Activated B cell treated with CpG ODN at 0.5 μM for 24 hours (primary cell): ENCODE measurements around the gene PLA2G15. TPM values are rescaled to one million over a fixed set of nuclear protein-coding genes. Genes with fewer than 3 reads are reported as not detected.

Experiments used
- ATAC-seq: fragments of 200-7000 bp; cut with Tn5 transposase; one replicate; pipeline ENCODE4 v1.10.0; 2021; ENCODE audit warnings: low read depth, mild to moderate bottlenecking, moderate library complexity
- CTCF ChIA-PET: fragments of 350-600 bp; sonication (Branson Sonifier 250); formaldehyde crosslinking; loops from one replicate; lab custom pipeline; 2021; ENCODE audit warnings: antibody characterized with exemption; lab: Charles Lee
- POLR2A ChIA-PET: fragments of 350-600 bp; sonication (Branson Sonifier 250); formaldehyde crosslinking; loops from one replicate; lab custom pipeline; 2021; ENCODE audit warnings: antibody characterized with exemption; lab: Charles Lee
- DNase-seq: peaks from one replicate; pipeline ENCODE4 v3.0.0; 2022
- H3K27ac Mint-ChIP-seq: one replicate; pipeline ENCODE4 v1.8.0; 2020; ENCODE audit warnings: mixed read lengths
- H3K27me3 Mint-ChIP-seq: one replicate; pipeline ENCODE4 v1.8.0; 2021; ENCODE audit warnings: mixed read lengths
- H3K36me3 Mint-ChIP-seq: one replicate; pipeline ENCODE4 v1.8.0; 2021; ENCODE audit warnings: low read depth, mixed read lengths
- H3K4me1 Mint-ChIP-seq: one replicate; pipeline ENCODE4 v1.8.0; 2021; ENCODE audit warnings: mixed read lengths
- H3K4me3 Mint-ChIP-seq: one replicate; pipeline ENCODE4 v1.8.0; 2020; ENCODE audit warnings: mild to moderate bottlenecking, mixed read lengths
- H3K9me3 Mint-ChIP-seq: one replicate; pipeline ENCODE4 v1.8.0; 2020; ENCODE audit warnings: mixed read lengths
- intact Hi-C: fragments of 100-400 bp; cut with micrococcal nuclease; formaldehyde crosslinking; loops from one replicate; pipeline ENCODE4 v1.15.1; 2024
- total RNA-seq: library from RNA; stranded (reverse); gene quantifications from 2 replicates; pipeline ENCODE4 v1.2.3, GENCODE V29; 2022
- TF ChIP-seq, protein P1 (sequence below): fragments of 200-600 bp; IDR thresholded peaks from one replicate; pipeline ENCODE4 v1.8.0; 2022; ENCODE audit warnings: antibody characterized with exemption, mild to moderate bottlenecking

The PLA2G15 gene, protein sequence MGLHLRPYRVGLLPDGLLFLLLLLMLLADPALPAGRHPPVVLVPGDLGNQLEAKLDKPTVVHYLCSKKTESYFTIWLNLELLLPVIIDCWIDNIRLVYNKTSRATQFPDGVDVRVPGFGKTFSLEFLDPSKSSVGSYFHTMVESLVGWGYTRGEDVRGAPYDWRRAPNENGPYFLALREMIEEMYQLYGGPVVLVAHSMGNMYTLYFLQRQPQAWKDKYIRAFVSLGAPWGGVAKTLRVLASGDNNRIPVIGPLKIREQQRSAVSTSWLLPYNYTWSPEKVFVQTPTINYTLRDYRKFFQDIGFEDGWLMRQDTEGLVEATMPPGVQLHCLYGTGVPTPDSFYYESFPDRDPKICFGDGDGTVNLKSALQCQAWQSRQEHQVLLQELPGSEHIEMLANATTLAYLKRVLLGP
- total RNA-seq, result 5.7 and 8.6 TPM in 2 replicates

DNA sequence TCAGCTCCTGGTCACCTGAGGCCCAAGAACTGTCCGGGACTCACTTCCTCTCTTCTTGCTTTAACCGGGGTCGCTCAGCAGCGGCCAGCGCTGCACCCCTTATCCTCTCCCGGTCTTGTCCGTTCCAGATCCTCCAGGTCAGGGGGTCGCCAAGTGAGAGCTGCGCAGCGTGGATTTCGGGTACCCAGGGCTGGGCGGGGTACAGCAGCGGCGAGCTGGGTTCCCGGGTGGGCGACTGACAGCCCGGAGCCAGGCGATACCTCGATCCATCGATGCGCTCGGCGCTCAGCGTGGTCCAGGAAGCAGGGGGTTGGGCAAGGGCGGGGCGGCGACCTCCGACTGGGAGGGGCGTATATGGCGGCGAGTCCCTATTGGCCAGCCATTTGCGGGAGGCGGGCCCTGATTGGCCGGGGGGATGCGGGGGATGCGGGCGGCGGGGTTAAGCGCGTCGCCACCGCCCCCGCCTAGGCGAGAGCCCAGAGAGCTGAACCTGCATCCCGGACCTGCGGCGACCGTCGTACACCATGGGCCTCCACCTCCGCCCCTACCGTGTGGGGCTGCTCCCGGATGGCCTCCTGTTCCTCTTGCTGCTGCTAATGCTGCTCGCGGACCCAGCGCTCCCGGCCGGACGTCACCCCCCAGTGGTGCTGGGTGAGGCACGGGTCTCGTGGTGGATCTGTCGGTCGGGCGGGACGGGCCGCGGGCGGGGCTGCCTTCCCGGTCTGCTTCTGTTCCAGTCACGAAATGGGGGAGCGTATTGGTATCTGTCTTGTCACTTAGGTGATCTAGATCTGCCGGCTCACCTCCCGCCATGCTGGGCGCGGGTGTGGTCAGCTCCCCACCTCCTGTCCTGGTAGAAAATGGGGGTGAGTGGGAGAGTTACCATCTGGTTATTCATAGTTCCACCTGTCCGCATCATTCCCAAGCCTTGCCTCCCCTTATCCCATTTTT is at the start of gene PLA2G15:
PLA2G15 (plus strand) TSS at position 471 of the 951 bp plus-strand sequence; CDS start at position 525, 54 bp downstream.
- peak; percentile 96 for DNase-seq
- Mint-ChIP-seq H3K9me3 (no peaks in the 10 kb centered on the region), H3K36me3 (peaks cover 7% of the 10 kb centered on the region), H3K27ac (peak within 1 kb of the TSS; percentile 85), H3K4me3 (peak within 1 kb of the TSS; percentile 98), H3K27me3 (no peaks in the 10 kb centered on the region), H3K4me1 (peaks cover 32% of the 10 kb centered on the region)
- POLR2A ChIA-PET, result interaction anchor here (0.5 to 2.1 kb wide), 11 partner anchors 9 to 765 kb away, joined by 3 to 13 read pairs (median 4); partner anchors contain the start of genes ESRP2, PRMT7, SLC7A6 and SLC7A6OS
- CTCF ChIA-PET, result interaction anchor here (0.7 to 2.9 kb wide), 7 partner anchors 8 to 764 kb away, joined by 3 to 11 read pairs (median 3); partner anchors contain the start of genes ATP6V0D1 and SLC7A6
- intact Hi-C loops, result loop anchor here (1.0 to 10.0 kb wide), 6 partner anchors 8 to 277 kb away; partner anchors contain the start of genes PRMT7, SLC7A6, SLC7A6OS and SMPD3
- ATAC-seq, result peak; percentile 99
- TF ChIP-seq, protein P1, sequence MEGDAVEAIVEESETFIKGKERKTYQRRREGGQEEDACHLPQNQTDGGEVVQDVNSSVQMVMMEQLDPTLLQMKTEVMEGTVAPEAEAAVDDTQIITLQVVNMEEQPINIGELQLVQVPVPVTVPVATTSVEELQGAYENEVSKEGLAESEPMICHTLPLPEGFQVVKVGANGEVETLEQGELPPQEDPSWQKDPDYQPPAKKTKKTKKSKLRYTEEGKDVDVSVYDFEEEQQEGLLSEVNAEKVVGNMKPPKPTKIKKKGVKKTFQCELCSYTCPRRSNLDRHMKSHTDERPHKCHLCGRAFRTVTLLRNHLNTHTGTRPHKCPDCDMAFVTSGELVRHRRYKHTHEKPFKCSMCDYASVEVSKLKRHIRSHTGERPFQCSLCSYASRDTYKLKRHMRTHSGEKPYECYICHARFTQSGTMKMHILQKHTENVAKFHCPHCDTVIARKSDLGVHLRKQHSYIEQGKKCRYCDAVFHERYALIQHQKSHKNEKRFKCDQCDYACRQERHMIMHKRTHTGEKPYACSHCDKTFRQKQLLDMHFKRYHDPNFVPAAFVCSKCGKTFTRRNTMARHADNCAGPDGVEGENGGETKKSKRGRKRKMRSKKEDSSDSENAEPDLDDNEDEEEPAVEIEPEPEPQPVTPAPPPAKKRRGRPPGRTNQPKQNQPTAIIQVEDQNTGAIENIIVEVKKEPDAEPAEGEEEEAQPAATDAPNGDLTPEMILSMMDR, result no peak

DNA sequence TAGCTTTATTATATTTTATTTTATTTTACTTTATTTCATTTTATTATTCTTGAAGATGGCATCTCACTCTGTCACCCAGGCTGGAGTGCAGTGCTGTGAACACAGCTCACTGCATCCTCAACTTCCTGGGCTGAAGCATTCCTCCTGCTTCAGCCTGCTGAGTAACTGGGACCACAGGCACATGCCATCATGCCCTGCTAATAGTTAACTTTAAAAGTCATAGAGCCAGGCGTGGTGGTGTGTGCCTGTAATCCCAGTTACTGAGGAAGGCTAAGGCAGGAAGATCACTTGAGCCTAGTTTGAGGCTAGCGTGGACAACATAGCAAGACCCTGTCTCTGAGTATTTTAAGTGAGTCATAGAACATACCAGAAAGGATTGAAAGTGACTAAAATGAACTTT is 47.9 kb upstream of the PLA2G15 start:
- no peaks in the 10 kb centered on the region for H3K9me3 Mint-ChIP-seq
- H3K4me3 Mint-ChIP-seq, result no peak overlapping the region
- TF ChIP-seq, protein P1, result no peak
- no peak for ATAC-seq
- no peaks in the 10 kb centered on the region for H3K27me3 Mint-ChIP-seq
- POLR2A ChIA-PET, result no interaction called here
- no peak for DNase-seq
- peaks cover 8% of the 10 kb centered on the region for H3K4me1 Mint-ChIP-seq
- intact Hi-C loops, result no loop called here
- no peak overlapping the region for H3K27ac Mint-ChIP-seq
- peaks cover 27% of the 10 kb centered on the region for H3K36me3 Mint-ChIP-seq
- CTCF ChIA-PET, result no interaction called here

DNA sequence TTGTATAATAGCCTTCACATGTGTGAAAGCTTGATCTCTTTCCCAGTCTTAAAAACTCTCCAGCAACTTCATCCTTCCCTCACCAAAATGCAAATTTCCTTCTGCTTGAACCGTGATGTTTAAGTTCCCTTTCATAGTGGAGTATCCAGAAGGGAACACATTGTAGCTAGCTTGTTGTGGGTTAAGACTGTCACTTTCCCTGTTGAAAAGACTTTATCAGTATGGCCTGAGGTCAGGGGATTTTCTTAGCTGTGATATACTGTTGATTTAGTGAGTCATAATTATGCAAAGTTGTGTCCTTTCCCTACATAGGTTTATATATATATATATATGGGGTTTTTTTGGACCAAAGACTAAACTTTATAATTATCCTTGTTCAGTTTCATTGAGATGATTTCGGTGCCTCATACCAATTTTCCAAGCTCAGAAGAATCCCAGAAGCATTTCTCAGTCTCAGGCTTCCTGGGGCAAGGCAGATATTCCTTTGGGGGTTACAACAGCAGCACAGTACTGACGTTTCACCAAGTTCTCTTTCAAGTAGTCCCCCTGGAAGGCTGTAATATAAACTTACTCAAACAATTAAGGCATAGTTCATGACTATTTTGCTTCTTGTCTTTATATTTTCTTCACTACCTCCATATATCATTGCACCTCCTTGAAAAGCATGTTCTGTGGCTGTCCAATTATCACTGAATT is 44.9 kb upstream of the PLA2G15 start:
- DNase-seq, result no peak
- Mint-ChIP-seq H3K4me3 (no peak overlapping the region), H3K27me3 (no peaks in the 10 kb centered on the region), H3K4me1 (peaks cover 8% of the 10 kb centered on the region), H3K9me3 (no peaks in the 10 kb centered on the region), H3K27ac (peak overlapping the region; percentile 55), H3K36me3 (peaks cover 19% of the 10 kb centered on the region)
- intact Hi-C loops, result no loop called here
- ChIA-PET POLR2A (interaction anchor here (1.1 kb wide), 1 partner anchor 79 kb away, joined by 13 read pairs; no protein-coding TSS in a partner anchor), CTCF (no interaction called here)
- ATAC-seq, result peak; percentile 45
- TF ChIP-seq, protein P1, result no peak

DNA sequence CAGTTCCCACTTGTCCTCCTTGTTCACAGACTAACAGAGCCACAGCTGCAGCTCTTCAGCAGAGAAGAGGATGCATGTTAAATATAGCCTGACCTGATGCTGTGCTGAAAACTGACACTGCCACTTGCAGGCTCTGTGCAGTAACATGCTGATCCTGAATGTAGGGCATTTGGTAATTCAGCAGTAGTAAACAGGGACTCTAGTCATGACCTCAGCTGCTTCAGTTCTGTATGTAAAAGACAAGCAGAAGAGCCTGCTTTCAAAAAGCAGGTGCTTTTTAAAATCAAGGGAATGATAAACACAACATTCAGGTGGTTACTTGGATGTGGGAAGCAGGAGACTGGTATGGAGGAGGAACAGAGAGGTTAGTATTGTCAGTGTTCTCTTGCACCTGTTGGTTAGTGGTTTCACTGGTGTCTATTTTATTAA is 43.1 kb upstream of the PLA2G15 start:
- DNase-seq, result no peak
- CTCF ChIA-PET, result no interaction called here
- no peaks in the 10 kb centered on the region for H3K27me3 Mint-ChIP-seq
- POLR2A ChIA-PET, result no interaction called here
- H3K9me3 Mint-ChIP-seq, result no peaks in the 10 kb centered on the region
- peak overlapping the region; percentile 24 for H3K27ac Mint-ChIP-seq
- H3K36me3 Mint-ChIP-seq, result peaks cover 24% of the 10 kb centered on the region
- intact Hi-C loops, result no loop called here
- no peak for ATAC-seq
- TF ChIP-seq, protein P1, result no peak
- no peak overlapping the region for H3K4me3 Mint-ChIP-seq
- H3K4me1 Mint-ChIP-seq, result peaks cover 8% of the 10 kb centered on the region
